HCEC 1CT (cell line): ENCODE measurements around the gene TMPRSS9.
"Not testable (repeated sequence)": the region's sequence is repeated elsewhere in the genome, so short reads cannot be mapped to it uniquely, and the experiment has no call there.

Experiments
- DNase-seq: peaks from one replicate; pipeline ENCODE4 v3.0.0-alpha.2; 2017

Gene TMPRSS9

DNA sequence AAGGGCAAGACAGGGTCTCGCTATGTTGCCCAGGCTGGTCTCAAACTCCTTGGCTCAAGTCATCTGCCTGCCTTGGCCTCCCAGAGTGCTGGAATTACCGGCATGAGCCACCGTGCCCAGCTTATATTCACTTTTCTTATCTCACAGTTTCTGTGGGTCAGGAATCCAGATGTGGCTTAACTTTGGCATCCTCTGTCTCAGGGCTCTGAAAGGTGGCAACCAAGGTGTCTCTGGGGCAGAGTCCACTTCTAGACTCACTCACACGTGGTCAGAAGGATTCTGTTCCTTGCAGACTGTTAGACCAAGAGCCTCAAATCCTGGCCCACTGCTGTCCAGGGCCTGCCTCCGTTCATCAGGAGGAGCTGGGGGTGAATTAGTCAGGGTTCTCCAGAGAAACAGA, 104.3 kb downstream of the TMPRSS9 start:
- no peak for DNase-seq

DNA sequence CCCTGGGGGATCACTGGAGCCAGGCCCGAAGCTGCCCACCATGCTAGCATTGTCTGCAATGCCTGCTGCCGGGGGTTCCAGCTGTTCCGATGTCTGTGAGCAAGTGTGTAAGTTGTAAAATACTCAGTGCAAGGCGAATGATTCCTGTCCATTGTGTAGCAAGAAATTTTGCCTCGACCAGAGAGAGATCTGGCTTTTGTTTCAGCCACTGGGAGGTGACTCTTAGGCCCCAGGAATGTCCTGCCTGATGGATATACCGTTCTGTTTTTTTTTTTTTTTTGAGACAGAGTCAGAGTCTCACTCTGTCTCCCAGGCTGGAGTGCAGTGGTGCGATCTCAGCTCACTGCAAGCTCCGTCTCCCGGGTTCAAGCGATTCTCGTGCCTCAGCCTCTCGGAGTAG, 108.5 kb downstream of the TMPRSS9 start:
- no peak for DNase-seq

DNA sequence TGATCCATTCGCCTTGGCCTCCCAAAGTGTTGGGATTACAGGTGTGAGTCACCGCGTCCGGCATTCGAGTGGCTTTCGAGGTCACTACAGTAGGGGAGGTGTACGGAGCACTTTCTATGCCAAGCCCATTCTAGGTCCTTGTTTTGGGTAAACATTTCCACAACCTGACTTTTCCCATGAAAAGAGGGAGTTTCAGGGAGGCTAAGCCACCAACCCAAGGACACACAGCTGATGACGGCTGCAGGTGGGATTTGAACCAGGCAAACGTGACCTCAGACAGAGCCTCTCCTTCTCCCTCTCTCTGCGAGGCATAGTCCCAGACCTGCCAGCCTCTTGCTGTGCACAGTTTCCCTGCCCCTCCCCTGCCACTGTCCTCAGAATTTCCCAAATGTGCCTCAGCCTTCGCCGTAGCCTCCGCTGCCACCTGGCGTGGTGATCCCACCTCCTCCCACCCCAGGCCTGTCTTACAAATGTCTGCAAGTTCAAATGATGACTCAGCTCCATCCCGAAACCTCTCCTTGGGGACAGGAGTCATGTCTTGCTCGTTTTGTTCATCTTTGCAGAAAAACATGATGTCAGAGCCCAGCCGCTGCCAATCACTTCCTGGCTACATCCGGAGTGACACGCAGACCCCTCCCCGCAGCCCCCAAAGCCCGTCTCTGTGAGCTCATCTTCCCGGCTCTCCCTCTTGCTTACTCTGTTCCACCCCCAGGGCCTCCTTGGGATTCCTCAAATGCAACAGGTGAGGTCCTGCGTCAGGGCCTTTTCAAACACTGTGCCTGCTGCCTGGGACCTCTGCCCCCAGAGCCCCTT, 109.2 kb downstream of the TMPRSS9 start:
- DNase-seq: peak; percentile 48

DNA sequence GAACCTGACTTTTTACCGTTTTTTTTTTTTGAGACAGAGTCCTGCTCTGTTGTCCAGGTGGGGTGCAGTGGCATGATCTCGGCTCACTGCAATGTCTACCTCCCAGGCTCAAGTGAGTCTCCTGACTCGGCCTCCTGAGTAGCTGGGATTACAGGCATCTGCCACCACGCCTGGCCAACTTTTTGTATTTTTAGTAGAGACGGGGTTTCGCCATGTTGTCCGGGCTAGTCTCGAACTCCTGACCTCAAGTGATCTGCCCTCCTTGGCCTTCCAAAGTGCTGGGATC, 109.8 kb downstream of the TMPRSS9 start:
- not testable (repeated sequence) for DNase-seq

DNA sequence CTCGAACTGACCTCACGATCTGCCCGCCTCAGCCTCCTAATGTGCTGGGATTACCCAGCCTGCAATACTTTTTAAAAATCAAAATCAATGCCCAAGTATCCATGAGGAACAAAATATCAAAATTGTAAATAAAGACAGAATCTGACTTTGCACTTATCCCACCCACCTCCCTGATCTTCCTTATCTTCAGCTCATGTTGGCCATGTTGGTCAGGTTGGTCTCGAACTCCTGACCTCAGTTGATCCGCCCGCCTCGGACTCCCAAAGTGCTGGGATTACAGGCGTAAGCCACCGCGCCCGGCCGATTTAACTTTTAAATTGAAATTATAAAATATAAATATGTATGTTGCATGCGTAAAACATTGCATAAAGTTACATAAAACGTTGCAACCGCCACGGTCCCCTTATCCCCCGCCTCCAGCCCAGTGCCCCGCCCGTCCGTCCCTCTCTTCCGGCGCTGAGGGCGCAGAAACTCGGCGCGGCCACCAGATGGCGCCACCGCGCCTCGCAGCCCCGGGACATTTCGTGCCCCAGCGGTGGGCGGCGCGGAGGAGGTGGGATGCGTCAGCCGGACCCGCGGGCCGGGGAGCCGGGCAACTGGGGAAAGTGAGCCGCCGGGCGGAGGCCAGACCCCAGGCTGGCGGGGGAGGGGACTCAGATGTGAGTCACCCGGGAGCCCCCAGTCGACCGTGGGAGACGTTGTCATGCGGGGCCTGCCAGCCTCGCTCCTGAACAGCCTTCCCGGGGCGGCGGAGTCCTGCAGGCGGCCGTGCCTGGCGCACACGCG, 114.4 kb downstream of the TMPRSS9 start:
- DNase-seq: peak; percentile 76

DNA sequence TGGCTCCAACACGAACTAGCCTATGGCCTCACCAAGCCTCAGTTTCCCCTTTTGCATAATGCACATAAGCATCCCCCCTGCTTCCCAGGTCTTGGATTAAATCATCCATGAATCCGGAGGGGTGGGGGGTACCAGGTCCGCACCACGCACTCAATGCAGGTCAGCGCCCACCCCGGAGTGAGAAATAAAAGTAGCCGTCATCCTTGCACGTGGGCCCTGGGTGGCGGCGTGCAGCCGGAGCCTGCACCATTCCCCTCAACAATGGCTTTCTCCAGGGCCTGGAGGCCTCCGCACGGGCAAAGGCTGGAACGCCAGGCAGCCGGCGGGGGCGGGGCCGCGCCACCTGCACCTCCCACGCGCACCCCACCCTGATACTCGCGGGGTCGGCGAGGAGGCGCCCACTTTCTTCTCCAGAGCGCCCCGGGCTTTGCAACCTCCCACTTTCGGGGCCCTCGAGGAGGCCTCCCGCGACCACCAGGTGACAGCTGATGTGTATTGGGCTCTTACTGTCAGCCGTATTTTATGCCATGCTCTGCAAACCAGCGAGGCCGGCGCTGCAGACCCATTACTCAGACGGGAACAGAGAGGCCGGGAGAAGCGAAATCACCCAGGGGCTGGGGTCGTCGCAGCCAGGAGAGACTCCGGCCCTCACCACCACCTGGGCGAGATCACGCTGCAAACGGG, 115.1 kb downstream of the TMPRSS9 start:
- DNase-seq: peak; percentile 64
